SJSA1 (cell line): ENCODE results near the gene MEOX1. TPM values are rescaled to one million over a fixed set of nuclear protein-coding genes. Genes with fewer than 3 reads are reported as not detected.
"Not testable (repeated sequence)": the region's sequence is repeated elsewhere in the genome, so short reads cannot be mapped to it uniquely, and the experiment has no call there.

Experiments used
- DNase-seq, 2 experiments: peaks; one replicate each; pipeline ENCODE4 v3.0.0-alpha.2; 2015 to 2020; ENCODE audit warnings: low spot score in 2 of 2, low read depth in 1 of 2
- H3K27ac ChIP-seq: fragments of 250-450 bp; sonication (Bioruptor Pico); 2 replicates; pipeline ENCODE4 v1.5.1; 2020; ENCODE audit warnings: mild to moderate bottlenecking, moderate library complexity
- H3K27me3 ChIP-seq: fragments of 250-450 bp; sonication (Bioruptor Pico); replicated peaks from 2 replicates; pipeline ENCODE4 v1.5.1; 2020; ENCODE audit warnings: mild to moderate bottlenecking, moderate library complexity
- H3K36me3 ChIP-seq: fragments of 250-450 bp; sonication (Bioruptor Pico); 2 replicates; pipeline ENCODE4 v1.5.1; 2020; ENCODE audit warnings: mild to moderate bottlenecking
- H3K4me1 ChIP-seq: fragments of 250-450 bp; sonication (Bioruptor Pico); replicated peaks from 2 replicates; pipeline ENCODE4 v1.6.1; 2021; ENCODE audit warnings: mild to moderate bottlenecking
- H3K4me3 ChIP-seq: fragments of 250-450 bp; sonication (Bioruptor Pico); 2 replicates; pipeline ENCODE4 v1.5.1; 2020; ENCODE audit warnings: mild to moderate bottlenecking
- H3K9me3 ChIP-seq: fragments of 250-450 bp; sonication (Bioruptor Pico); replicated peaks from 2 replicates; pipeline ENCODE4 v1.5.1; 2020; ENCODE audit warnings: mild to moderate bottlenecking
- total RNA-seq: library from RNA; depleted of rRNA; stranded (reverse); fragments of >200 nt; shearing (Covaris generic); gene quantifications from 2 replicates; pipeline ENCODE4 v1.2.3, GENCODE V29; 2014

Gene MEOX1
- total RNA-seq, 1 experiment from 2014 or later: not detected

DNA sequence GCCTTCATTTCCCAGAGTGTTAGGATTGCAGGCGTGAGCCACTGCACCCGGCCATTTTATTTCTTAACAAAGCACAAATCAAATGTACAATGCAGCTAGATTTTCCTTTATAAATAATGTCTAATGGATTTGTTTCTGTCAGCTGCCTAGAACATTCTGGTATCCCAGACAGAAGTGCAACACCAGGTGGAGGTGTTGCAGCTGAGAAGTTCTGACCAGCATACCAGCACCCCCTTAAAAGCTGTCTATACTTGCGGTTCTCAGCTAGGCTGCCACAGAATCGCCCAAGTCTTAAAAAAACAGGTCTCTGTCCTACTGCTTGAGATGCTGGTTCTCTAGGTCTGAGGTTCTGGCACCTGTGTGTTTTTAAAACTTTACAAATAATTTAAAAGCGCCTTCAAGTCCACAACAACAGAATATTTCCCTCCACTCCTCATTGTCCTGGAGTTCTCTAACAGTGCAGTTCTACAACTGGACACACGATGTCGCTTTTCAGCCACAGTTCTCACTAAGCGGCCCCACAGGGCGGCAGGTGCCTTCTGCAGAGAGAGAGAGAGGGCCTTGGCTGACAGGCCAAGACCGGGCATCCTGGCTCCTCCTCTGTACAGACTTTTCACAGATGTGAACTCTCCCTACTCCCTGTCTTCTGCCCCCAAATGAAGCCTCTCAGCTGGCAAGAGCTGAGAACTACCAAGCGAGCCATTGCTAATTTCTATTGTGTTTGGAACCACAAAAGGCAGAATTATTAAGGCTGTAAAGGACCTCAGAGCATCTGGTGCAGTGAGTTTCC lies 32.6 kb upstream of the MEOX1 start:
- Histone ChIP-seq H3K4me1 (peaks cover 14% of the 10 kb centered on the region), H3K27ac (no peak overlapping the region), H3K36me3 (no peaks in the 10 kb centered on the region), H3K4me3 (no peak overlapping the region), H3K27me3 (no peaks in the 10 kb centered on the region), H3K9me3 (peaks cover 2% of the 10 kb centered on the region; the same call in 1 of the 2 replicates)
- DNase-seq: peak; percentile 86

DNA sequence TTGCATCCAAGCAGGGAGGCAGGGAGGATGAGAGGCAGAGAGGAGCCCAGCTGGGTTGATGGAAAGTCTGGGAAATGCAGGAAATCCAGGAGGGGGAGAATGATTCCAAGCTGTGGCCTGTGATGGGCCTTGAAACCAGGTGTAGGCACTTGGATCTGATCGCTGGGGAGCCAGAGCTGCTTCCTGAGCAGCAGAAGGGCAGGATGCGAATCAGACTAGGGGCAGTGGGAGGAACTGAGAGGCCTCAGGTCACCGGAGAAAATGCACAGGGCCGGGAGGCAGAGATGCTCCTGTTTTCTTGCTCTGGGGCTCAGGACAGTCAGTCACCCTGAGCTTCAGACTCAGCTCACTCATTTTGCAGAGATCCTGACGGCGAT lies 29.6 kb upstream of the MEOX1 start:
- H3K36me3 ChIP-seq: no peaks in the 10 kb centered on the region
- H3K4me1 ChIP-seq: peaks cover 5% of the 10 kb centered on the region
- no peak for DNase-seq
- H3K4me3 ChIP-seq: no peak overlapping the region
- no peaks in the 10 kb centered on the region for H3K9me3 ChIP-seq
- no peak overlapping the region for H3K27ac ChIP-seq
- no peaks in the 10 kb centered on the region for H3K27me3 ChIP-seq

DNA sequence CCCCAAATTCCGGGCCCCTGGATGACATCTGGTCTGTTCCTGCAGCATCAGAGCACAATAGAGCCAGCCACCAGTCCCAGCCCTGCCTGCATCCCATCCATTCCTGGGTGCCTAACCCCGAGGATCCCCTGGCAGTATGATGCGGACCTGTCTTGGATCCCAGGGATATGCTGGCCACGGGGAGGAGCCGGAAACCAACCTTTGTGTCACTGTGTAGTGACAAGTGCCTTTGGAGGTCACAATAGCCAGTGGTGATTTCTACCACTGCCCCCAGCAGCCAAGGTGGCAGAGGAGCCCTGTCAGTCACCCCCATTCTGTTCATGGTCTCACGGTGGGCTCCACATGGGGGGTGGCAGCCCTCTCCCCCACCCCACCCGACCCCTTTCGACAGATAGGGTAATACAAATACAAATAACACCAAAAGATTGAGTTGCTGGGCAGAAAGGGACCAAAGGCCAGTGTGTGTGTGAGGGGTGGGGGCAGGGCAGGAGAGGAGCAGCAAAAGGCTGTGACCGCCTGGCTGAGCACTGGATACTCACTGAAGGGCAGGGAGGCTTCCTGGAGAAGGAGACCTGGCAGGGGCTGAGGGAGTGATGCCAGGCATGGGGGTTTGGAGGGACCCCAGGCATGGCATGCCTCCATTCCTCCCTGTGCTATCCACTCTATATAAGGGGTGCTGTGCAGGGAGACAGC lies 29.0 kb upstream of the MEOX1 start:
- Histone ChIP-seq H3K36me3 (no peaks in the 10 kb centered on the region), H3K9me3 (no peaks in the 10 kb centered on the region), H3K27me3 (no peaks in the 10 kb centered on the region), H3K4me3 (no peak overlapping the region), H3K4me1 (no peaks in the 10 kb centered on the region), H3K27ac (no peak overlapping the region)
- DNase-seq: no peak

DNA sequence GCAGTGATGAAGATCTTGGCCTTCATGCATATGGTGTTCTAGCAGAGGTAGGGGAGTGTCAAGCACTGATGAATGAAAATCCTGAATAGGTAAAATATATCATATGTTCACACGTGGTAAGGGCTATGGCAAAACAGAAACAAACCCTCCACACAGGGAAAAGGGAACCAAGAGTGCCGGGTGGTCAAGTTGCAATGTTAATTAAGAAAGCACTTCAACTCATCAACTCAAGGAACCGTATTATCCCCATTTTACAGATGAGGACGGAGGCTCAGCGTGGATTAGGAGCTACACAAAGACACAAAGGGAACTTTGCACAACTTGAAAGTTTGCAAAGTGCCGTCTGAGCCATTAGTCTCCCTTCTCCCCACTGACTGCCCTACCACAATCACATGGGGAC lies 28.1 kb upstream of the MEOX1 start:
- Histone ChIP-seq H3K36me3 (no peaks in the 10 kb centered on the region), H3K4me1 (no peaks in the 10 kb centered on the region), H3K4me3 (no peak overlapping the region), H3K27me3 (no peaks in the 10 kb centered on the region), H3K27ac (no peak overlapping the region), H3K9me3 (no peaks in the 10 kb centered on the region)
- DNase-seq: no peak

DNA sequence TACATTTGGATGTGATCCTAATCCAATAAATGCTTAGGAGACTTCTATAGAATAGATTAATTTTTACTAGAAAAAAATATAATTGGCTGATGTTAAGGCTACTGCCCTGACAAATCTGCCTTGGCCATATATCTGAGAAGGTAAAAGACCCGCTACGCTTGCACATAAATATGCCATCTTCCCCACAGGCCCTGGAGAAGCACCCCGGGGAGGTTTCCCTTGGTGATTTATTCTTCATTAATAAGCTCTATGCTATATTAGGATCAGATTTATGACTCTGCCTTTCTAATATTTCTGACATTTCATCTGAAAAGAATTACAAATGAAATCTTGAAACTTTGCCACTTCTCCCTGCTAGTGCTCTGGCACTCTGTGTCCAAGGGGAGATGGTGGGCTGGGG lies 27.4 kb upstream of the MEOX1 start:
- no peaks in the 10 kb centered on the region for H3K4me1 ChIP-seq
- DNase-seq: no peak
- no peak overlapping the region for H3K27ac ChIP-seq
- no peaks in the 10 kb centered on the region for H3K36me3 ChIP-seq
- no peaks in the 10 kb centered on the region for H3K9me3 ChIP-seq
- no peak overlapping the region for H3K4me3 ChIP-seq
- H3K27me3 ChIP-seq: no peaks in the 10 kb centered on the region

DNA sequence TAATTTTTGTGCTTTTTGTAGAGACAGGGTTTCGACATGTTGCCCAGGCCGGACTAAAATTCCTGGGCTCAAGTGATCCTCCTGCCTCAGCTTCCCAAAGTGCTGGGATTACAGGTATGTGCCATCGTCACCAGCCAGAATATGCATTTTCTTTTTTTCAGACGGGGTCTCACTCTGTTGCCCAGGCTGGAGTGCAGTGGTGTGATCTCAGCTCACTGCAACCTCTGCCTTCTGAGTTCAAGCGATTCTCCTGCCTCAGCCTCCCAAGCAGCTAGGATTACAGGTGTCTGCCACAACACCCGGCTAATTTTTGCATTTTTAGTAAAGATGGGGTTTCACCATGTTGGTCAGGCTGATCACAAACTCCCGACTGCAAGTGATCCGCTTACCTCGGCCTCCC lies 25.2 kb upstream of the MEOX1 start:
- H3K36me3 ChIP-seq, H3K4me1 ChIP-seq, H3K4me3 ChIP-seq, DNase-seq, H3K9me3 ChIP-seq, H3K27ac ChIP-seq, H3K27me3 ChIP-seq: not testable (repeated sequence)

DNA sequence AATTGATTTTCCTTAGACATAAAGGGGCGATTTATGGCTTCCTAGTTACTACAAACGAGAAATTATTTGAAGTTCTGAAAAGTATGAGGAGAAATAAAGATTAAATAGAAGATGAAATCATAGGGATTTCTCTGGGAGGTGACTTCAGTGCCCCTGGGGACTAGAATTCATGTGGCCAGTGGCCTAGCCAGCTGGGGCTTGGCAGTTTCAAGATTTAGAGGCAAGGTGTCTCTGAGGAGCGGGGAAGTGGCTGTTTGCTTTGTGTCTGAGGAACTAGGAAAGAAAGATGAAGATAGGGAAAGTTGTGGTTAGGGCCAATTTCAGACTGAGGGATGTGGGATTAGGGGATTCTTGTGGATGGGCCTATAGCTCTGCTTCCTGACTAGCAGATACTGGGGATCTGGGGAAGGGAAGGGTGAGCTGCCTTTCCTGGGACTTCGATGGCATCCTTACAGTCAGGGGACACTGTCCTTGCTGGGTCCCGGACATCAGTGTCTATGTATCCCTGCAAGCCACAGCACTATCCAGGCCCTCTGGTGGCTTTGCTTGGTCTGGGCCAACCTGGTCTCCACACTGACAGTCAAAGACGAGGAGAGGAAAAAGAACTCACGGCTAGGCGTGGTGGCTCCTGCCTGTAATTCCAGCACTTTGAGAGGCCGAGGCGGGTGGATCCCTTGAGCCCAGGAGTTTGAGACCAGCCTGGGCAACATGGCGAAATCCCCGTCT lies 22.4 kb upstream of the MEOX1 start:
- H3K27ac ChIP-seq: no peak overlapping the region
- H3K4me1 ChIP-seq: no peaks in the 10 kb centered on the region
- no peaks in the 10 kb centered on the region for H3K27me3 ChIP-seq

DNA sequence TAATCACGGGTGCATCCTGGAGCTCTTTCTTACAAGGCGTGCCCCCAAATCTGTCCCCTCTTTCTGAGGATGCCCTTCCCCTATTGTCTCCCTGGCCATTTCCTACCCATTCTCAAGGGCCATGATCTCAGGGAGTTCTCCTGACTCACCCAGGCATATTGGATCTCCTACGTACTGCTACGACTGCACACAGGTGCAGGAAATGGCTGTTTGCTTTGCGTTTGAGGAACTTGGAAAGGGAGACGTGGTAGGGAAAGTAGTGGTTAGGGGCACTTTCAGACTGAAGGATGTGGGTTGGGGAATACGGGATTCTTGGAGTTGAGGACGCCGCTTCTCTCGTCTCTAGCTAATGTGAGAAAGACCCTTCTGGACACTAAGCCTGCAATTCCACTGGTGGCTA lies 18.7 kb upstream of the MEOX1 start:
- DNase-seq: no peak
- Histone ChIP-seq H3K4me1 (peaks cover 12% of the 10 kb centered on the region), H3K4me3 (no peak overlapping the region), H3K27ac (no peak overlapping the region), H3K27me3 (no peaks in the 10 kb centered on the region), H3K9me3 (no peaks in the 10 kb centered on the region), H3K36me3 (no peaks in the 10 kb centered on the region)

More for the DNA sequence above, 22.4 kb upstream of the MEOX1 start:
- DNase-seq: no peak
- Histone ChIP-seq H3K36me3 (no peaks in the 10 kb centered on the region), H3K9me3 (no peaks in the 10 kb centered on the region), H3K4me3 (no peak overlapping the region)

DNA sequence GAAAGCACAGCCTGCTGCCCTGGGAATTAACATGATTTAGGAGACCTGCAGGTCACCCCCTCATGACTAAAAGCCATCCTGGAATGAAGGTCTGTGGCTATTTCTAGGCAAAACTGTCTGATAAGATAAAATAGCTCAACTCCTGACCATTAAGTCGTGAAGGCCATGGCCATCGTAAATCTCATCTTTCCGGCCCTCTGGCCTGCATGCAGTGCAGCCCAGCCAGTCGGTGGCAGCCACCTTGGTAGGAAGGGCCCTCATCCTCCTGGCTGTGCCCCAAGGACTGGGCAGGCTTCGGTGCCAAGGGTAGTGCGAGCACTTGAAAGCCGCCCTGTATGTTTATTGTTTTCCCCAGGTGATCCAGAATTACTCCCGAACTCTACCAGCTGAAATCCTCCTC lies 18.2 kb upstream of the MEOX1 start:
- Histone ChIP-seq H3K27ac (no peak overlapping the region), H3K36me3 (no peaks in the 10 kb centered on the region), H3K9me3 (no peaks in the 10 kb centered on the region), H3K4me3 (no peak overlapping the region), H3K4me1 (peaks cover 12% of the 10 kb centered on the region), H3K27me3 (no peaks in the 10 kb centered on the region)
- no peak for DNase-seq

DNA sequence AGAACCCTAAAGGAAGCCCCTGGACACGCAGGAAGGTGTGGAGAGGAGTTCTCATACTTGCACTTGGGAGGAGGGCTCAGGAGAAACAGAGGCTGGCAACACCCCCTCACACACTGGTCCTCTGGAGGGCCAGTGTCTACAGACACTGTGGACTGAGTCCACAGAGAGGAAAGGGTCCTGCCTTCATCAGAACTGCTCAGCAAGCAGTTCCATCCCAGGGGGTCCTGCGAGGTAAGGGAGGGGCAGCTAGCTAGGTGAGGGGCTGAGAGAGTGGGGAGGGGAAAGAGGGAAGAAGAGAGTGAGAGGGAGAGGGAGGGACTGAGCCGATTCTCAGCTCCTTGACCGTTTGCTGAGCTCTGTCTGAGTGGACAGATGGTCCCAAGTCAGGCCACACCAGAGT lies 17.7 kb upstream of the MEOX1 start:
- Histone ChIP-seq H3K4me3 (no peak overlapping the region), H3K27ac (no peak overlapping the region), H3K9me3 (no peaks in the 10 kb centered on the region), H3K36me3 (no peaks in the 10 kb centered on the region), H3K27me3 (no peaks in the 10 kb centered on the region), H3K4me1 (peaks cover 12% of the 10 kb centered on the region)
- no peak for DNase-seq

DNA sequence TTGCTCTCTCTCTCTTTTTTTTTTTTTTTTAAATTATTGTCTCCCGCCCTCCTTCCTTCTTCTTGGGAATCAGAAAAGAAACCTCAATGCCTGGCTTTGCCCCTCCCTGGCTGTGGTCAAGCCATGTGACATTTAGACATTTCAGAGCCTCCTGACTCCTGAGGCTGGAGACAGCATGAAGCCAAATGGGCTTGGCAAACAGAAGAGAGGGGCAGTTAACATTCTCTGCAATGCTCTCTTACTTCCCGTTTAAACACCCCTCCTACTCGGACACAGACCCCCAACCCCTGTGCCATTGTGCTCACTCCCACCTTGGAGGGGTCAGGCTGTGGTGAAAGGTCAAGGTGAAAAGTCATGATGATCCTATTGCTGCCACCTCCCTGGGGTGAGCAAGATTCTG lies 14.7 kb upstream of the MEOX1 start:
- Histone ChIP-seq H3K4me1 (peaks cover 12% of the 10 kb centered on the region), H3K27ac (no peak overlapping the region), H3K36me3 (no peaks in the 10 kb centered on the region), H3K4me3 (no peak overlapping the region), H3K27me3 (no peaks in the 10 kb centered on the region), H3K9me3 (no peaks in the 10 kb centered on the region)
- no peak for DNase-seq

DNA sequence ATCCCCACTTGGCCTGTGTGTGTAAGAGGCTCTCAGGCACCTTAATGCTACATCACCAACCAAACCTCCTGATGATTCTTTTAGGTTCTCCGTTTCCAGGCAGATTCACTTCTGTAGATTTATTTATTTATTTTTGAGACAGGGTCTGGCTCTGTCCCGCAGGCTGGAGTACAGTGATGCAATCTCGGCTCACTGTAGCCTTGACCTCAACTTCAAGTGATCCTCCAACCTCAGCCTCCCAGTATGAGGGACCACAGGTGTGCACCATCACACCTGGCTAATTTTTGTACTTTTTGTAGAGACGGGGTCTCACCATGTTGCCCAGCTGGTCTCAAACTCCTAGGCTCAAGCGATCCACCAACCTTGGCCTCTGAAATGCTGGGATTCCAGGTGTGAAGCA lies 12.7 kb upstream of the MEOX1 start:
- Histone ChIP-seq H3K36me3 (no peaks in the 10 kb centered on the region), H3K9me3 (no peaks in the 10 kb centered on the region), H3K4me1 (peaks cover 22% of the 10 kb centered on the region), H3K27ac (no peak overlapping the region), H3K27me3 (no peaks in the 10 kb centered on the region), H3K4me3 (no peak overlapping the region)
- DNase-seq: no peak

DNA sequence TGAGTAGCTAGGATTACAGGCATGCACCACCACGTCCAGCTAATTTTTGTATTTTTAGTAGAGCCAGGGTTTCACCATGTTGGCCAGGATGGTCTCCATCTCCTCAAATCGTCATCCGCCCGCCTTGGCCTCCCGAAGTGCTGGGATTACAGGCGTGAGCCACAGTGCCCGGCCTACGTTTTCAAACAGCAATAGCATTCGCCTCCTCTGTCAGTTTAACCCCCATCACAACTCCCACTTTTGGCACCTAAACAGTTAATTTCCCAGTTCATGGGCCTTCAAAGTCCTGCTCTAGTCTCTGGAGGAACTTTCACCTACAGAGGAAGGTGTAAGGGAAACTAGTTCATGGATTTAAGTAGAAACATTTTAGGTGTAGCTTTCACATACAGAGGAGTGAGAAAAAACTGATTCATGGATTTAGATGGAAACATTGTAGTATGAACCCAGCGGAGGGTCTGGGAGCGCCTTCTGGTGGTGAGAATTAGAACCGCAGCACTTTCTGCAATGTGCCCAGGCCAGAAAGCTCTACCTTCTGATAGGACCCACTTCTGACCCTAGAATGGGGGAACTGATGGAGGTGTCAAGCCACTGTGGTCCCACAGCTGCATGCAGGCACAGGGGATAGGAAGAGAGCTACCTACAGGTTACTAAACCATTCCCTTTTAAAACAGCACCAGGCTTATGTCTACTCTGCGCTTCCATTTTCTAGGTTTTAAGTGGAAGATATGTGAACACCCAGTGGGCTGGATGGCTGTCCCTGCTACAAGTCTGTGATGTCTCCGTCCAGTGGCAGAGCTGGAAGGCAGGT lies 12.0 kb upstream of the MEOX1 start:
- DNase-seq: peak; percentile 69 to 71
- H3K9me3 ChIP-seq: no peaks in the 10 kb centered on the region
- H3K4me3 ChIP-seq: no peak overlapping the region
- H3K27ac ChIP-seq: no peak overlapping the region
- no peaks in the 10 kb centered on the region for H3K36me3 ChIP-seq
- no peaks in the 10 kb centered on the region for H3K27me3 ChIP-seq
- H3K4me1 ChIP-seq: peaks cover 23% of the 10 kb centered on the region
